ENCODE data around the gene HACL1. TPM values are rescaled to one million over a fixed set of nuclear protein-coding genes. Genes with fewer than 3 reads are reported as not detected.

HACL1 gene
- total RNA-seq, 1 experiment from 2014 or later, result 18.6 TPM

DNA sequence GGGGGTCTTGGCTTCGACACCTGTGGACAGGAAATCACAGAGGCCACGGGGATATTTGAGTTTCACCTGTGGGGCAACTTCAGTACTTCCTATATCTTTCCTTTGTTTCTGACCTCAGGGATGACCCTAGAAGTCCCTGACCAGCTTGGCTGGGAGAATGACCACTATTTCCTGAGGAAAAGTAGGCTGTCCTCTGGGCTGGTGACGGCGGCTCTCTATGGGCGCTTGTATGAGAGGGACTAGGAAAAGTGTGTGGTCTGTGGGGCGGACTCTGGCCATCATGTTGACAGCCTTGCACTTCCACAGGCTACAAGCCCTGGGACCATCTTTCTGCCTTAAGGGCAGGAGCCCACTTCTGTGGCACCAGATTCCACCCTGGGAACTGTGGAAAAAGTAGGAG, 43.9 kb upstream of the HACL1 start:
- no peak overlapping the region for H3K27ac ChIP-seq (ENCODE audit: low read depth, low read length, poor library complexity, severe bottlenecking)
- intact Hi-C loops (cut with micrococcal nuclease; ENCODE audit: unreplicated experiment), result no loop called here
- no peaks in the 10 kb centered on the region for H3K27me3 ChIP-seq (replicated peaks; ENCODE audit: insufficient read depth, low read depth, low read length, poor library complexity)
- H3K4me3 ChIP-seq (ENCODE audit: low read depth, low read length, poor library complexity, severe bottlenecking), result no peak overlapping the region
- H3K36me3 ChIP-seq (ENCODE audit: insufficient read depth, low read length, poor library complexity, severe bottlenecking), result no peaks in the 10 kb centered on the region
- no peak for TF ChIP-seq EZH2 (IDR thresholded peaks at IDR 0.05; ENCODE audit: borderline replicate concordance, low read depth, low read length, poor library complexity, severe bottlenecking)
- TF ChIP-seq, protein P1, sequence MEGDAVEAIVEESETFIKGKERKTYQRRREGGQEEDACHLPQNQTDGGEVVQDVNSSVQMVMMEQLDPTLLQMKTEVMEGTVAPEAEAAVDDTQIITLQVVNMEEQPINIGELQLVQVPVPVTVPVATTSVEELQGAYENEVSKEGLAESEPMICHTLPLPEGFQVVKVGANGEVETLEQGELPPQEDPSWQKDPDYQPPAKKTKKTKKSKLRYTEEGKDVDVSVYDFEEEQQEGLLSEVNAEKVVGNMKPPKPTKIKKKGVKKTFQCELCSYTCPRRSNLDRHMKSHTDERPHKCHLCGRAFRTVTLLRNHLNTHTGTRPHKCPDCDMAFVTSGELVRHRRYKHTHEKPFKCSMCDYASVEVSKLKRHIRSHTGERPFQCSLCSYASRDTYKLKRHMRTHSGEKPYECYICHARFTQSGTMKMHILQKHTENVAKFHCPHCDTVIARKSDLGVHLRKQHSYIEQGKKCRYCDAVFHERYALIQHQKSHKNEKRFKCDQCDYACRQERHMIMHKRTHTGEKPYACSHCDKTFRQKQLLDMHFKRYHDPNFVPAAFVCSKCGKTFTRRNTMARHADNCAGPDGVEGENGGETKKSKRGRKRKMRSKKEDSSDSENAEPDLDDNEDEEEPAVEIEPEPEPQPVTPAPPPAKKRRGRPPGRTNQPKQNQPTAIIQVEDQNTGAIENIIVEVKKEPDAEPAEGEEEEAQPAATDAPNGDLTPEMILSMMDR (conservative IDR thresholded peaks at IDR 0.05; ENCODE audit: low read depth, low read length), result no peak
- no peak for DNase-seq (ENCODE audit: low spot score)
- ChIA-PET POLR2A (ENCODE audit: low non-redundant PET) (interaction anchor here (1.1 kb wide), 1 partner anchor 10 kb away, joined by 7 read pairs; no protein-coding TSS in a partner anchor), CTCF (no interaction called here)
- H3K4me1 ChIP-seq (ENCODE audit: insufficient read depth, low read length, poor library complexity, severe bottlenecking), result peaks cover 15% of the 10 kb centered on the region
- no TSS peak for BruUV-seq (replicated peaks)
- H3K9me3 ChIP-seq (ENCODE audit: low read depth, low read length, poor library complexity, severe bottlenecking), result no peaks in the 10 kb centered on the region

DNA sequence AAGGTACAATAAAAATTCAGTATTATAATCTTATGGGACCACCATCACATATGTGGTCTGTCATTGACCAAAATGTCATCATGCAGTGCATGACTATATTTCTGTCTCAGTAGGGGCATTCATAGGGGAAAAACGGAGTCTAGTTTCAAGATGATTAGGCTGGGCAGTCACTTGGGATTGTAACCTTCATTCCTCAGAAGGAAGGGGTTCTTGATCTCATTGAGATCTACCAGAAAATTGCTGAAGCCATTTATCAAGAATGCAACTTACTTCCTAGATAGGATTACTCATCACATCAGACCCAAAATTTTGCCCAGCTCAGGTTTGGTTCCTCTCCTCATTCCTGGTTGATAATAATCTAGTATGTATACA, 37.5 kb upstream of the HACL1 start:
- TF ChIP-seq EZH2 (IDR thresholded peaks at IDR 0.05; ENCODE audit: borderline replicate concordance, low read depth, low read length, poor library complexity, severe bottlenecking), result no peak
- TF ChIP-seq, protein P1 (conservative IDR thresholded peaks at IDR 0.05; ENCODE audit: low read depth, low read length), result no peak
- POLR2A ChIA-PET (ENCODE audit: low non-redundant PET), result no interaction called here
- Histone ChIP-seq H3K27me3 (replicated peaks; ENCODE audit: insufficient read depth, low read depth, low read length, poor library complexity) (no peaks in the 10 kb centered on the region), H3K36me3 (ENCODE audit: insufficient read depth, low read length, poor library complexity, severe bottlenecking) (no peaks in the 10 kb centered on the region), H3K4me1 (ENCODE audit: insufficient read depth, low read length, poor library complexity, severe bottlenecking) (peaks cover 23% of the 10 kb centered on the region), H3K27ac (ENCODE audit: low read depth, low read length, poor library complexity, severe bottlenecking) (no peak overlapping the region), H3K4me3 (ENCODE audit: low read depth, low read length, poor library complexity, severe bottlenecking) (no peak overlapping the region), H3K9me3 (ENCODE audit: low read depth, low read length, poor library complexity, severe bottlenecking) (no peaks in the 10 kb centered on the region)
- CTCF ChIA-PET, result no interaction called here
- no TSS peak for BruUV-seq (replicated peaks)
- intact Hi-C loops (cut with micrococcal nuclease; ENCODE audit: unreplicated experiment), result loop anchor here (5.0 kb wide), 1 partner anchor 158 kb away; the partner anchor contains the start of gene ANKRD28
- no peak for DNase-seq (ENCODE audit: low spot score)

DNA sequence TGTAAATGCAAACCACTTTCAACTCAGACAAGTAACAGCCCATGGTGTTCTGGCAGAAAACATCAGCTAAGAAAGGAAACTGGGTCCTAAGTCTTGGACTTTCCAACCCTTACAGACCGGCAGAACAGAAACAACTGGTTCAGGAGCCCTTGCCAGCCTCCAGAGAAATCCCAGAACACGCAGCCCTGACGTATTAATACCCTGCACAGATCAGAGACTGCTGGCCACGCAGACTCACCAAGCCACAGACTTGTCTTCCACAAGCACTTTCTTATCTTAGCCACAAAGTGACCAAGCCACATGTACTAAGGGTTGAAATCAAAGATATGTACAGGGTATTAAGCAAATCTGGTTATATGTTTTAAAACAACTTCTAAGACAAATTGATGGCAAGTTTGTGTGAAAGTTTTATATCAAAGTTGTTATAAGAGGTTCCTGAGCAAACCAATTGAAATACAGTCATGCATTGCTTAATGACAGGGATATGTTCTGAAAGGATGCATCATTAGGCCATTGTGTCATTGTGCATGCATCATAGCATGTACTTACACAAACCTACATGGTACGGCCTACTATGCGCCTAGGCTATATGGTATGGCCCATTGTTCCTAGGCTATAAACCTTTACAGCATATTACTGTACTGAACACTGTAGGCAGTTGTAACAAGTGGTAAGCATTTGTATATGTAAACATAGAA, 37.0 kb upstream of the HACL1 start:
- no peak for DNase-seq (ENCODE audit: low spot score)
- no peaks in the 10 kb centered on the region for H3K9me3 ChIP-seq (ENCODE audit: low read depth, low read length, poor library complexity, severe bottlenecking)
- no peak overlapping the region for H3K27ac ChIP-seq (ENCODE audit: low read depth, low read length, poor library complexity, severe bottlenecking)
- no peaks in the 10 kb centered on the region for H3K27me3 ChIP-seq (replicated peaks; ENCODE audit: insufficient read depth, low read depth, low read length, poor library complexity)
- intact Hi-C loops (cut with micrococcal nuclease; ENCODE audit: unreplicated experiment), result loop anchor here (5.0 kb wide), 1 partner anchor 159 kb away; the partner anchor contains the start of gene ANKRD28
- ChIA-PET POLR2A (ENCODE audit: low non-redundant PET) (no interaction called here), CTCF (no interaction called here)
- H3K4me1 ChIP-seq (ENCODE audit: insufficient read depth, low read length, poor library complexity, severe bottlenecking), result peaks cover 23% of the 10 kb centered on the region
- TF ChIP-seq, protein P1 (conservative IDR thresholded peaks at IDR 0.05; ENCODE audit: low read depth, low read length), result no peak
- TF ChIP-seq EZH2 (IDR thresholded peaks at IDR 0.05; ENCODE audit: borderline replicate concordance, low read depth, low read length, poor library complexity, severe bottlenecking), result no peak
- no TSS peak for BruUV-seq (replicated peaks)
- no peaks in the 10 kb centered on the region for H3K36me3 ChIP-seq (ENCODE audit: insufficient read depth, low read length, poor library complexity, severe bottlenecking)
- no peak overlapping the region for H3K4me3 ChIP-seq (ENCODE audit: low read depth, low read length, poor library complexity, severe bottlenecking)
